Left cardiac atrium (tissue), 4 donors: ENCODE data around the gene GOLGA8K. TPM values are rescaled to one million over a fixed set of nuclear protein-coding genes. Genes with fewer than 3 reads are reported as not detected.
"Not testable (repeated sequence)": the region's sequence is repeated elsewhere in the genome, so short reads cannot be mapped to it uniquely, and the experiment has no call there.

Experiments used
- ATAC-seq, 2 donors: fragments of 200-7000 bp; cut with Tn5 transposase; one replicate each; pipeline ENCODE4 v1.9.1; 2020; ENCODE audit warnings: mild to moderate bottlenecking in 2 of 2, moderate library complexity in 2 of 2
- DNase-seq: peaks from one replicate; pipeline ENCODE4 v3.0.0-alpha.2; 2020
- intact Hi-C, 2 donors: fragments of 100-400 bp; cut with DNase I; formaldehyde crosslinking; loops; one replicate each; pipeline versions ENCODE4 v1.14.1 to v1.15.1; 2022 to 2023
- long read RNA-seq: library from polyadenylated mRNA; unstranded; transcript quantifications from one replicate; pipeline ENCODE4 v2.0.0, GENCODE V29; 2021
- total RNA-seq, 2 donors: library from RNA; stranded (reverse); fragmentation: NEBNext Ultra II Directional; extraction: Animal tissue kit (Norgen Biotek cat#: 25700); gene quantifications; one replicate each; pipeline ENCODE4 v1.2.1, GENCODE V29; 2021
- donor health status: DM: no; HTN: yes; CAD: no.
- donor health status: DM: no; HTN: yes; CAD: no; lungs with severe emphysema.
- donor health status: DM: yes; HTN: yes; CAD: no.
- donor health status: Dilated cardiomyopathy.

Gene GOLGA8K, protein sequence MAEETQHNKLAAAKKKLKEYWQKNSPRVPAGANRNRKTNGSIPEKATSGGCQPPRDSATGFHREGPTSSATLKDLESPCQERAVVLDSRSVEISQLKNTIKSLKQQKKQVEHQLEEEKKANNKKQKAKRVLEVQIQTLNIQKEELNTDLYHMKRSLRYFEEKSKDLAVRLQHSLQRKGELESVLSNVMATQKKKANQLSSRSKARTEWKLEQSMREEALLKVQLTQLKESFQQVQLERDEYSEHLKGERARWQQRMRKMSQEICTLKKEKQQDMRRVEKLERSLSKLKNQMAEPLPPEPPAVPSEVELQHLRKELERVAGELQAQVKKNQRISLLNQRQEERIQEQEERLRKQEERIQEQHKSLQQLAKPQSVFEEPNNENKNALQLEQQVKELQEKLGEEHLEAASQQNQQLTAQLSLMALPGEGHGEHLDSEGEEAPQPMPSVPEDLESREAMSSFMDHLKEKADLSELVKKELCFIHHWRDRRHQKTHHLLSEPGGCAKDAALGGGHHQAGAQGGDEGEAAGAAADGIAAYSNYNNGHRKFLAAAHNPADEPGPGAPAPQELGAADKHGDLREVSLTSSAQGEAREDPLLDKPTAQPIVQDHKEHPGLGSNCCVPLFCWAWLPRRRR
- total RNA-seq, result under 1 TPM; 0.63 to 0.77 TPM
- long read RNA-seq, result 0 reads

DNA sequence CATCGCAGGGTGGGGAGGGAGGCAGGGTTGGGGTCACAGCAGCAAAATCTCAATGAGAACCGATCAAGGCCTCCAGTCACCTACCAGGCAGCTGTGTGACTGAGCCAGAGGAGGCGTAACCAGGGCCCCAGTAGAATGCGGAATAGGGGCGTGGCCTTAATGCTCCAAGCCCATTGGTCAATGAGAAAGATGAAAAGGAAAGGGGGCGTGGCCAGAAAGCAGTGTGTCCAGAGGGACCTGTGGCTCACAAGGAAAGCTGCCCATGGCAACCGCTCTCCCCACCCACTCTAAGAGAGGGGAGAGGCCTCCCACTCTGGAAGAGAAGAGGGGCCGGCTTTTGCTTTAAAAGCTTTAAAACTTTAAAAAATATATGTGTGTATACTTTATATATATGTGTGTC is at the start of gene GOLGA8K:
GOLGA8K (minus strand) TSS at position 101 of the 400 bp plus-strand sequence; CDS start at position 3, 98 bp downstream.
- DNase-seq, ATAC-seq, intact Hi-C loops: not testable (repeated sequence)

- ATAC-seq, intact Hi-C loops: not testable (repeated sequence)
Measured at GRCh38 chr15:32440445-32440977, 37.4 kb upstream of the GOLGA8K start.

DNA sequence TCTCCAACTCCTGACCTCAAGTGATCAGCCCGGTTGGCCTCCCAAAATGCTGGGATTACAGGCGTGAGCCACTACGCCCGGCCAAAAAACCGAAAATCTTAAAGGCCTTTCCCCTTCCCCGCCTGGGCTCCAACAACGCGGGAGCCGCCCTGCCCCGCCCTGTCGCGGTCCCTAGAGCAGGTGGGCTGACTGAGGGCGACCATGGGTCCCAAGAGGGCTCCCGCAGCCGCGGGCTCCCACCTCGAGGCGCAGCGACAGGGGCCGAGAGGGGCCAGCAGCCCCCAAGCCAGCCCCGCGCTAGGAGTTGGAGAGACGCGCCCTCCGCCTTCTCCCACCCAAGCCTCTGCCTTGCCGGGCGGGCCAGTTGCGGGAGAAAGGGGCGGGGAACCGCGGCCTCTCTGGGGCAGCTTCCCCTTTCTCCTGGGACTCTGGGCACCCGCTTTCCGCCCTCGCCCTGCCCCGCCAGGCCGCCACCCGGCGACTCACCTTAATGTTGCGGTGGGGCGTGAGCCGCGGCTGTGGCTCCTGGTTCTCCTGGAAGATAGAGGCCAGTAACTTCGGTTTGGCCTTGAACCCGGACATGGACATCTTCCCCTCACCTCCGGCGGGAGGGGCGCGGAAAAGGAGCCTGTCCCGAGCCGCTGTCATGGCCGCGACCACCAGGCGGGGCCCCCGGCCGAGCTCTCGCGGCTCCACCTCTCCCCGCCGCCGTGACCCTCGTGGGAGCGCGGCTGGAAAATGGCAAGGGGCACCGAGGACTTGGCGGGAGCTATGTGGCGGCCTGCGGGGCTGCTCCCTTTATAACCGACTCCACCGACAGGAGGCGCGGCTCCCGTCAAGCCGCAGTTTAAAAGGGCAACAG is 31.2 kb upstream of the GOLGA8K start:
- DNase-seq, intact Hi-C loops: not testable (repeated sequence)
- ATAC-seq, result peak; percentile 80 to 90

More at GRCh38 chr15:32440445-32440977, 37.4 kb upstream of the GOLGA8K start:
- not testable (repeated sequence) for DNase-seq

- ATAC-seq, result peak in 1 of 2 donors; percentile 51
- DNase-seq, intact Hi-C loops: not testable (repeated sequence)
Measured at GRCh38 chr15:32427635-32428034, 24.5 kb upstream of the GOLGA8K start.

- ATAC-seq, intact Hi-C loops: not testable (repeated sequence)
- DNase-seq, result peak; percentile 11
Measured at GRCh38 chr15:32426511-32426910, 23.4 kb upstream of the GOLGA8K start.

GRCh38 chr15:32407903-32408302 is 4.8 kb upstream of the GOLGA8K start:
- intact Hi-C loops, DNase-seq, ATAC-seq: not testable (repeated sequence)

DNA sequence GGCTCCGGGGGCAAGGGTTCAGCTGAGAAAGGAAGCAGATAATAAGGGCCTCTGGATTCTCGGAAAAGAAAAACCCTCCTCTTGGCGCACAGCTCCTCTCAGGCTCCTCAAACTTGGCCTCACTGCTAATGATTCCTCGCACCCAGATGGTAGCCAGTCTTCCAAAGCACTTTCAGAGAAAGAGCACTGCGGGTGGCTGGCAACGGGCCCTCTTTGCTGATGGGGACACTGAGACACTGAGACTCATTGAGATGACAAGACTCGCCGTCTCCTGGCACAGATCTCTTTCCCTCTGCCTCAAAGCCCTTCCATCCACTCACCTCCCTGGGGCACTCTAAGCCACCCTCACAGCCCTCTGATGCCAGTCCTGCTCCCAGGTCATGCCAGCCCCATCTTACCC is 6.6 kb downstream of the GOLGA8K start:
- peak; percentile 3 for DNase-seq
- ATAC-seq, intact Hi-C loops: not testable (repeated sequence)

- ATAC-seq, intact Hi-C loops, DNase-seq: not testable (repeated sequence)
Measured at GRCh38 chr15:32394745-32395144, 8.3 kb downstream of the GOLGA8K start.

- DNase-seq, intact Hi-C loops, ATAC-seq: not testable (repeated sequence)
Measured at GRCh38 chr15:32388050-32388648, 14.9 kb downstream of the GOLGA8K start.

DNA sequence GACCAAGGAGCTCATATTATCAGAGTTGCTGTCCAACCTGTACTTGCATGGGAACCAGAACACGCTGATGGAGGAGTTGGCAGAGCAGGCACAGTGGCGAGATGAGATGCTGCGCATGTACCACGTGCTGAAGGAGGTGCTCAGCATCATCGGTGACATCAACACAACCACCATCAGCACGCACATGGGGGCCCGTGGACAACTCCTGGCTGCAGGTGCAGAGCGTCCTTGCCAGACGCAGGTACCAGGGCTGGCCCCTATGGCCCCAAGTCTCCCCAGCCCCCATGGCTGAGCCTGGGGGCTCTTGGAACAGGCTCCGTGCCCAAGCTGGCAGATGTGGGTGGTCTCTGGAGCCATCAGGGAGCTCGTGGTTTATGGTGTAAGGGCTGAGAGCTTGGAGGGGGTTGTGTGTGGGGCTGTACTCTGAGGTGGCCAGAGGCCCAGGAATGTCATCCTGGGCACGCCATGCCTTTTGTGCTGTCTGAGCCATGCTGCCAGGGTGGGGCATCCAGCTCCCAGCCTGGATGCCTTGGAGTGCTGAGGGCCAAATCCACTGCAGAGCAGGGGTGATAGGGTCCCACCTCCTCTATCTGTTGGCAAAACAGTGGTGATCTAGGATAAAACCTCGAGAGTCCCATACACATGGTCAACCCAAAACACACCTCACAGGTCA is 17.1 kb downstream of the GOLGA8K start:
- DNase-seq, ATAC-seq, intact Hi-C loops: not testable (repeated sequence)

GRCh38 chr15:32374185-32374584 is 28.9 kb downstream of the GOLGA8K start:
- ATAC-seq, result peak; percentile 56 to 67
- DNase-seq, intact Hi-C loops: not testable (repeated sequence)

DNA sequence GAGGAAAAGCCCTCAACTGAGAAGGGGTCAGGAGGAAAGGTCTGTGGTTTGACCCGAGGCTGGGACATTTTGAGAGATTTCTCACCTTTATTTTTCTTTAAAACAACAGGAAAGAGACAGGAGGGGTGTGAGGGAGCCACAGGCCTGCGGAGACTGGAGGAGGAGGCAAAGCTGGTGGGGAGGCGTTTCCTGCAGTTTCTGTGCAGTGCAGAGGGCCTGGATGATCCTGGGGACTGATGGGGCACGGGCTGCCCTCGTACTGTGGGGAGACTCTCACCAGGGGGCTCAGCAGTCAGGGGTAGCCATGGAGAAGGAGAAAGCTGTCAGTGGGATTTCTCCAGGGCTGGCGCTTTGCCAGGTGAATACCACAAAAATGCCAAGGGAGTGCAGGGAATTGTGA is 29.4 kb downstream of the GOLGA8K start:
- intact Hi-C loops, DNase-seq, ATAC-seq: not testable (repeated sequence)

DNA sequence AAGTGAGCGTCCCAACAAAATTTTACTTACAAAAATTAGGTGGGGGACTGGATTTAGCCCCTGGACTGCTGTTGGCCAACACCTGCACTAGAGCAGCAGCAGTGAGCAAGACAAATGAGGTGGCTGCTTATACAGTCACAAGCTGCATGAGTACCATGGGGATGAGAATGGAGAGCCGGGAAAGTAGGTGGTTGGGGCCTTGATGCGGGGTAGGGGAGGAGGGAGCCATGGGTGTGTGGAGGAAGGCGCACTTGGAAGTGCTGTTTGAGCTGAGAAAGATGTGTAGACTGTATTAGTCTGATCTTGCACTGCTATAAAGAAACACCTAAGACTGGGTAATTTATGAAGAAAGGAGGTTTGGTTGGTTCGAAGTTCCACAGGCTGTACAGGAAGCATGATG is 31.0 kb downstream of the GOLGA8K start:
- intact Hi-C loops, DNase-seq, ATAC-seq: not testable (repeated sequence)

DNA sequence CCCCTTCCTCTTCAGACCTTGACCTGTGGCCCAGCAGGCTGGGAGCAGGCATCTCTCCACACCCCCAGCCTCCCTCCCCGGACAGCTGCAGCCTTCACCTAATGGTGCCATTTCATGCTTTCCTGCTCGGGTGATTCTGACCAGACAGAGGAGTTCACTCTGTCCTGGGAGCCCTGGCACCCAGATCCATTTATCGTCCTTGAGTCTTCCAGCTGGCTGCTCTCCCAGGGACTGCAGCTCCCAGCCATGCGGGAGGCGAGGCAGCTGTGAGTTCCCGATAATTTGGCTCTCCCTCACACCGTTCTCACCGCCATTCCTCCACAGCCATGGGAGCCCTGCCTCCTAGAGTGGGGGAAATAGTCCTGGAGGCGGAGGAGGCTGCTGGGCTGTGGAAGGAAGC is 32.6 kb downstream of the GOLGA8K start:
- DNase-seq, intact Hi-C loops: not testable (repeated sequence)
- peak; percentile 79 to 85 for ATAC-seq

DNA sequence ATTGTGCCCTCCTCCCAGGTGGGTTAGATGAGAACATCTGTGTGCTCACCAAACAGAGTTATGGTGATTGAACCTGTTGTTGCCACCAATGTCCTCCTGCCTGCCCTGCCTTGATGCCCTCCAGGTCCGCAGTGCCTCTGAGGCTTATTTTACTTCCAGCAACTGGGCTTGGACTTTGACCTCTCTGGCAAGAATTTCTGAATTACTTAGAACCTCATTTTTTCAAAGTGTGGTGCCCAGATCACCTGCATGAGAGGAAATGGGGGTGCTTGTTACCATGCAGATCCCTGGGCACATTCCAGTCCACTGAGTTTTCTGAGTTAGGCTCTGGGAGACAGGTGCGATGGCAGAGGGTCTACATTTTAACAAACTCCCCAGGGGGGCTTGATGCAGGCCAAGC is 33.0 kb downstream of the GOLGA8K start:
- ATAC-seq, intact Hi-C loops, DNase-seq: not testable (repeated sequence)

DNA sequence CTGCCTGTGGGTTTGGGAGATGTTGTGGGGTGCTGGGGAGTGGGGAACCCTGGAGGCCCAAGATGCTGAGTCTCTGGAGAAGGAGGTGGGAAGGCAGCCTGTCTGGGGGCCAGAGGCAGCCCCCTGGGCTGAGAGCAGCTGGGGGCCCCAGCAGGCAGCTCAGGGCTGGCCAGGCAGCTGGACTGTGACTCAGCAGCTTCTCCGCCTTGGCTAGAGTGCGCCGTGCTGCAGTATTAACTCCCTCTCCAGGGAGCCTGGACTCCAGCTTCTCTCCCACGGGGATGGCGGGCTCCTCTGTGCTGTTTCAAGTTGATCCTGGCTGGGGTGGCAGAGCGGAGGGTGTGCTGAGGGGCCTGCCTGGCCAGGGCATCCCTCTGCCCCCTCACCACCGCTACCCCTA is 36.6 kb downstream of the GOLGA8K start:
- DNase-seq, intact Hi-C loops: not testable (repeated sequence)
- ATAC-seq, result peak; percentile 21 to 61

- ATAC-seq, result peak in 1 of 2 donors; percentile 18
- DNase-seq, intact Hi-C loops: not testable (repeated sequence)
Measured at GRCh38 chr15:32365955-32366354, 37.1 kb downstream of the GOLGA8K start.

- intact Hi-C loops, DNase-seq: not testable (repeated sequence)
- ATAC-seq, result peak; percentile 29 to 39
Measured at GRCh38 chr15:32364944-32365343, 38.1 kb downstream of the GOLGA8K start.
